Measurements from ENCODE around the gene OR2A42.
"Not testable (repeated sequence)": the region's sequence is repeated elsewhere in the genome, so short reads cannot be mapped to it uniquely, and the experiment has no call there.

DNA sequence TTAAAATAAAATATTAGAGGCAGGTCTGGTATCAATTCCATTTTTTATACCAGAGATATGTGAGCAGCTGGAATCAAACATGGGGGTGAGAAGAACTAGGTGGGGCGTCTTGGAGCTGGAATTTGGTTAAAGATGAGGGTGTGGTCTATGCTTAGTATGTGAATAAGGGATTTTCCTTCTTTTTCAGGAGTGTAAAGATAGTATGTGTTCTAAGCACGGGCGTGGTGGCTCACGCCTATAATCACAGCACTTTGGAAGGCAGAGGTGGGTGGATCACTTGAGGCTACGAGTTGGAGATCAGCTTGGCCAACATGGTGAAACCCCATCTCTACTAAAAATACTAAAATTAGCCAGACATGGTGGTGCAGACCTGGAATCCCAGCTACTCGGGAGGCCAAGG is 35.9 kb upstream of the OR2A42 start:
- TF ChIP-seq, protein P1, sequence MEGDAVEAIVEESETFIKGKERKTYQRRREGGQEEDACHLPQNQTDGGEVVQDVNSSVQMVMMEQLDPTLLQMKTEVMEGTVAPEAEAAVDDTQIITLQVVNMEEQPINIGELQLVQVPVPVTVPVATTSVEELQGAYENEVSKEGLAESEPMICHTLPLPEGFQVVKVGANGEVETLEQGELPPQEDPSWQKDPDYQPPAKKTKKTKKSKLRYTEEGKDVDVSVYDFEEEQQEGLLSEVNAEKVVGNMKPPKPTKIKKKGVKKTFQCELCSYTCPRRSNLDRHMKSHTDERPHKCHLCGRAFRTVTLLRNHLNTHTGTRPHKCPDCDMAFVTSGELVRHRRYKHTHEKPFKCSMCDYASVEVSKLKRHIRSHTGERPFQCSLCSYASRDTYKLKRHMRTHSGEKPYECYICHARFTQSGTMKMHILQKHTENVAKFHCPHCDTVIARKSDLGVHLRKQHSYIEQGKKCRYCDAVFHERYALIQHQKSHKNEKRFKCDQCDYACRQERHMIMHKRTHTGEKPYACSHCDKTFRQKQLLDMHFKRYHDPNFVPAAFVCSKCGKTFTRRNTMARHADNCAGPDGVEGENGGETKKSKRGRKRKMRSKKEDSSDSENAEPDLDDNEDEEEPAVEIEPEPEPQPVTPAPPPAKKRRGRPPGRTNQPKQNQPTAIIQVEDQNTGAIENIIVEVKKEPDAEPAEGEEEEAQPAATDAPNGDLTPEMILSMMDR (conservative IDR thresholded peaks at IDR 0.05) = not testable (repeated sequence)
- not testable (repeated sequence) for TF ChIP-seq ZFX (IDR thresholded peaks at IDR 0.05)

Data from C4-2B (cell line).